HepG2 (cell line): Measurements from ENCODE around the gene CLEC2D. TPM values are rescaled to one million over a fixed set of nuclear protein-coding genes. Genes with fewer than 3 reads are reported as not detected.

Source experiments
- ATAC-seq: fragments of 200-7000 bp; cut with Tn5 transposase; 3 replicates; pipeline ENCODE4 v1.9.1; 2020; ENCODE audit warnings: mild to moderate bottlenecking, moderate library complexity
- BruUV-seq: library from RNA; stranded (reverse); fragments of 400-500 nt; replicated peaks from 2 replicates; lab custom pipeline; 2021; lab: Mats Ljungman, UMichigan
- CTCF ChIA-PET: fragments of 300-600 bp; formaldehyde crosslinking; extraction: SDS; loops from one replicate; lab custom pipeline; 2021; ENCODE audit warnings: low total read pairs, inconsistent platforms, low intra/inter-chr PET ratio; lab: Yijun Ruan, JAX
- POLR2A ChIA-PET: fragments of 350-600 bp; sonication (Branson Sonifier 250); formaldehyde crosslinking; loops from one replicate; lab custom pipeline; 2020; ENCODE audit warnings: antibody characterized with exemption, inconsistent platforms; lab: Yijun Ruan, JAX
- DNase-seq: peaks from one replicate; pipeline ENCODE4 v3.0.0-alpha.2; 2015; ENCODE audit warnings: low spot score
- FAIRE-seq: peaks from 3 replicates; lab custom pipeline; 2011; peaks lifted over from hg19 to GRCh38; lab: Jason Lieb, UNC
- H2AFZ ChIP-seq: one replicate; pipeline ENCODE4 v1.6.1; 2011; ENCODE audit warnings: low read length, inconsistent platforms
- H3K27ac ChIP-seq: fragments of 300-600 bp; 3 replicates; pipeline ENCODE4 v1.8.0; 2011; ENCODE audit warnings: mixed run types, mild to moderate bottlenecking, mixed read lengths, low read length, inconsistent platforms; ENCODE audit not compliant: insufficient read depth; ENCODE audit errors: extremely low read length
- H3K27me3 ChIP-seq, 2 experiments: fragments of 200-600 bp in 1 of 2; 2 replicates in 1 of 2; 3 replicates in 1 of 2; pipeline versions ENCODE4 v1.6.0 to v1.8.0; 2011; ENCODE audit warnings: low read length in 2 of 2, mild to moderate bottlenecking in 2 of 2, moderate library complexity in 2 of 2, inconsistent platforms in 1 of 2; ENCODE audit not compliant: insufficient read depth in 2 of 2, control insufficient read depth in 1 of 2
- H3K36me3 ChIP-seq, 2 experiments: fragments of 200-600 bp in 1 of 2; replicated peaks in 1 of 2; 2 replicates in 1 of 2; 3 replicates in 1 of 2; pipeline versions ENCODE4 v1.5.1 to v1.8.0; 2011; ENCODE audit warnings: low read length in 2 of 2, inconsistent platforms in 1 of 2; ENCODE audit not compliant: insufficient read depth in 2 of 2, control insufficient read depth in 1 of 2
- H3K4me1 ChIP-seq: 2 replicates; pipeline ENCODE4 v1.5.1; 2012; ENCODE audit warnings: low read length, inconsistent platforms; ENCODE audit not compliant: insufficient read depth
- H3K4me2 ChIP-seq: 2 replicates; pipeline ENCODE4 v1.6.0; 2011; ENCODE audit warnings: low read depth, low read length, inconsistent platforms
- H3K4me3 ChIP-seq, 3 experiments: fragments of 200-600 bp in 1 of 3; sonication (generic), shearing (Covaris generic) in 1 of 3; replicated peaks in 1 of 3; 2 replicates each; pipeline ENCODE4 v1.5.1; 2011 to 2016; ENCODE audit warnings: low read length in 3 of 3, inconsistent platforms in 2 of 3, low read depth in 2 of 3, mild to moderate bottlenecking in 2 of 3, control low read depth in 1 of 3, mixed read lengths in 1 of 3; ENCODE audit not compliant: insufficient read depth in 1 of 3
- H3K79me2 ChIP-seq: one replicate; pipeline ENCODE4 v1.6.1; 2011; ENCODE audit warnings: low read length, inconsistent platforms; ENCODE audit not compliant: insufficient read depth
- H3K9ac ChIP-seq: 2 replicates; pipeline ENCODE4 v1.6.0; 2011; ENCODE audit warnings: mild to moderate bottlenecking, low read depth, low read length, inconsistent platforms; ENCODE audit not compliant: insufficient read depth
- H3K9me3 ChIP-seq: 2 replicates; pipeline ENCODE4 v1.5.1; 2012; ENCODE audit warnings: mild to moderate bottlenecking, low read length
- H4K20me1 ChIP-seq: 2 replicates; pipeline ENCODE4 v1.6.0; 2011; ENCODE audit warnings: inconsistent platforms, mild to moderate bottlenecking, low read length, moderate library complexity; ENCODE audit not compliant: insufficient read depth
- BORCS8-MEF2B ChIP-seq: sonication (generic); formaldehyde crosslinking; IDR thresholded peaks from 2 replicates; pipeline ENCODE4 v1.8.0; 2022; ENCODE audit warnings: mild to moderate bottlenecking, missing genetic modification reagents
- CBX5 ChIP-seq: sonication (generic); formaldehyde crosslinking; IDR thresholded peaks from 2 replicates; pipeline ENCODE4 v1.4.0; 2020; ENCODE audit warnings: missing genetic modification reagents, borderline replicate concordance
- ZNF441 ChIP-seq: sonication (generic); formaldehyde crosslinking; IDR thresholded peaks from 2 replicates; pipeline ENCODE4 v1.7.0; 2021; ENCODE audit warnings: missing genetic modification reagents, borderline replicate concordance
- ZNF570 ChIP-seq: sonication (generic); formaldehyde crosslinking; IDR thresholded peaks from 2 replicates; pipeline ENCODE4 v1.4.0; 2020; ENCODE audit warnings: mild to moderate bottlenecking, missing genetic modification reagents, borderline replicate concordance
- ZNF652 ChIP-seq: IDR thresholded peaks from 2 replicates; pipeline ENCODE4 v1.6.1; 2016; ENCODE audit warnings: low read depth, borderline replicate concordance
- WGBS: methylation state at CpG from one replicate; pipeline ENCODE4 v1.1.6; 2017; ENCODE audit warnings: low lambda C conversion rate; 5-methylcytosine and 5-hydroxymethylcytosine counted together
- in situ Hi-C: cut with HindIII; loops from 2 replicates; pipeline ENCODE4 v1.10.0; 2017; ENCODE audit warnings: low pct_unique_long_range_greater_than_20kb; ENCODE audit not compliant: extremely low pct_ligation_motif_present
- intact Hi-C: fragments of 100-400 bp; cut with micrococcal nuclease; formaldehyde crosslinking; loops from one replicate; pipeline ENCODE4 v1.10.0; 2022; ENCODE audit not compliant: unreplicated experiment
- polyA plus RNA-seq, 8 experiments: library from polyadenylated mRNA; depleted of rRNA in 3 of 8; stranded (reverse) in 7 of 8; unstranded in 1 of 8; fragments of >200 nt; fragmentation: Illumina TruSeq in 4 of 8; extraction: Trizol in 4 of 8; gene quantifications; 2 replicates each; pipeline versions ENCODE4 v1.2.1 to v1.2.3, GENCODE V29; 2011 to 2016; ENCODE audit warnings: low read depth in 4 of 8, missing spikeins in 1 of 8, mixed read lengths in 1 of 8; ENCODE audit not compliant: insufficient read depth in 1 of 8
- total RNA-seq, 5 experiments: library from RNA; depleted of rRNA; stranded (reverse); fragments of >200 nt; fragmentation: Illumina TruSeq; extraction: Trizol; gene quantifications; 2 replicates each; pipeline ENCODE4 v1.2.3, GENCODE V29; 2016; ENCODE audit warnings: low read depth in 1 of 5
- TF ChIP-seq, protein P1 (sequence below): sonication (generic); formaldehyde crosslinking; IDR thresholded peaks from 2 replicates; pipeline ENCODE4 v1.4.0; 2020; ENCODE audit warnings: missing genetic modification reagents, borderline replicate concordance

Gene CLEC2D
- total and polyA plus RNA-seq, 2 of the 13 experiments (the other 11 are each of a cell fraction or from before 2014, with no cell fraction given), result 2.5 to 8.6 TPM

DNA sequence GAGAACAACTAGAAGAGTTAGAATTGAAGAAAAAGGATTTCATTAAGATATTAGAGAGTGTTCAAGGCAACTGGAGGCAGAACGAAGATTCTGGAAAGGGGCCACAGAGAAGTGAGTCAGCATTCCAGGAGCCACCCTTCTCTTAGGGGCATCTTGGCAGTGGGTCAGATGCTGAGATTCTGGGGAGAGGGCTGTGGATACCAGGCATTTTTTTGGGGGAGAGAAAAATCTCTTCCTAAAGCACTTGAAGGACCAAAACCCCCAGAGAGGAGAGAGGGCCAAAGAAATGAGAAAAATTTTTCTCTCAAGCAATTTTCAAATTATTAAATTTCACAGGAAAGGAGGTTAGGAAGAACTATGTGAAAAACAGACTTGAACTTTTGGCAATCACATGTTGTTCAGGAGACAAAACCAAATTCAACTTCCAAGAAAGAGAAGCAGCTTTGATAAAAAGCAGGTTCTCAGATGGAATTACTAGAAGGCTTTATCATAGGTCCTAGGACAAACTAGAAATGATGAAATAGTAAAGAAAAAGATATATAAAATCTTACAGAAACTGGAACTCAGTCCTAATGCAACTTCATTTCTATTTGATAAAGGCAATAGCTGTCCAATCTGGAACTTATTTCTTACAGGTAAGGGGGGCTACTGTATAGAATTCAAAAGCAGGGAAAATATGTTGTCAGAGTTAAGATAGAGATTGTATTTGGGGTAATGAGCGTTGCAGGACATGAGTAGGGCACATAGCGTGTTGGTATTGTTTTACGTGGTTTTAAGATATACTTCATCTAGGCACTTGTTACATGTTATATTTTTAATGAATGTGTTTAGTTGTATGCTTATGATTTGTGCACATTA is 1.1 kb upstream of the CLEC2D start:
- no peak overlapping the region for H3K4me3 ChIP-seq
- no peak overlapping the region for H3K9ac ChIP-seq
- H4K20me1 ChIP-seq, result no peaks in the 10 kb centered on the region
- CTCF ChIA-PET, result no interaction called here
- 98% methylated on average over 4 of the region's 4 CpGs for WGBS
- no peak overlapping the region for H2AFZ ChIP-seq
- in situ Hi-C loops, result no loop called here
- intact Hi-C loops, result no loop called here
- no TSS peak for BruUV-seq
- no peak overlapping the region for H3K27ac ChIP-seq
- H3K4me2 ChIP-seq, result no peak overlapping the region
- H3K9me3 ChIP-seq, result no peaks in the 10 kb centered on the region
- no peaks in the 10 kb centered on the region for H3K79me2 ChIP-seq
- no peak for ATAC-seq
- peaks cover 0 to 3% of the 10 kb centered on the region in 2 experiments; a peak in 1 of 5 replicates for H3K36me3 ChIP-seq
- TF ChIP-seq ZNF441 (CRISPR knock-in tag), result no peak
- no peak for TF ChIP-seq ZNF652
- no peak for TF ChIP-seq ZNF570 (CRISPR knock-in tag)
- TF ChIP-seq, protein P1, sequence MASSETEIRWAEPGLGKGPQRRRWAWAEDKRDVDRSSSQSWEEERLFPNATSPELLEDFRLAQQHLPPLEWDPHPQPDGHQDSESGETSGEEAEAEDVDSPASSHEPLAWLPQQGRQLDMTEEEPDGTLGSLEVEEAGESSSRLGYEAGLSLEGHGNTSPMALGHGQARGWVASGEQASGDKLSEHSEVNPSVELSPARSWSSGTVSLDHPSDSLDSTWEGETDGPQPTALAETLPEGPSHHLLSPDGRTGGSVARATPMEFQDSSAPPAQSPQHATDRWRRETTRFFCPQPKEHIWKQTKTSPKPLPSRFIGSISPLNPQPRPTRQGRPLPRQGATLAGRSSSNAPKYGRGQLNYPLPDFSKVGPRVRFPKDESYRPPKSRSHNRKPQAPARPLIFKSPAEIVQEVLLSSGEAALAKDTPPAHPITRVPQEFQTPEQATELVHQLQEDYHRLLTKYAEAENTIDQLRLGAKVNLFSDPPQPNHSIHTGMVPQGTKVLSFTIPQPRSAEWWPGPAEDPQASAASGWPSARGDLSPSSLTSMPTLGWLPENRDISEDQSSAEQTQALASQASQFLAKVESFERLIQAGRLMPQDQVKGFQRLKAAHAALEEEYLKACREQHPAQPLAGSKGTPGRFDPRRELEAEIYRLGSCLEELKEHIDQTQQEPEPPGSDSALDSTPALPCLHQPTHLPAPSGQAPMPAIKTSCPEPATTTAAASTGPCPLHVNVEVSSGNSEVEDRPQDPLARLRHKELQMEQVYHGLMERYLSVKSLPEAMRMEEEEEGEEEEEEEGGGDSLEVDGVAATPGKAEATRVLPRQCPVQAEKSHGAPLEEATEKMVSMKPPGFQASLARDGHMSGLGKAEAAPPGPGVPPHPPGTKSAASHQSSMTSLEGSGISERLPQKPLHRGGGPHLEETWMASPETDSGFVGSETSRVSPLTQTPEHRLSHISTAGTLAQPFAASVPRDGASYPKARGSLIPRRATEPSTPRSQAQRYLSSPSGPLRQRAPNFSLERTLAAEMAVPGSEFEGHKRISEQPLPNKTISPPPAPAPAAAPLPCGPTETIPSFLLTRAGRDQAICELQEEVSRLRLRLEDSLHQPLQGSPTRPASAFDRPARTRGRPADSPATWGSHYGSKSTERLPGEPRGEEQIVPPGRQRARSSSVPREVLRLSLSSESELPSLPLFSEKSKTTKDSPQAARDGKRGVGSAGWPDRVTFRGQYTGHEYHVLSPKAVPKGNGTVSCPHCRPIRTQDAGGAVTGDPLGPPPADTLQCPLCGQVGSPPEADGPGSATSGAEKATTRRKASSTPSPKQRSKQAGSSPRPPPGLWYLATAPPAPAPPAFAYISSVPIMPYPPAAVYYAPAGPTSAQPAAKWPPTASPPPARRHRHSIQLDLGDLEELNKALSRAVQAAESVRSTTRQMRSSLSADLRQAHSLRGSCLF (CRISPR knock-in tag), result no peak
- no peak for TF ChIP-seq CBX5
- no peak for TF ChIP-seq BORCS8-MEF2B (CRISPR knock-in tag)
- POLR2A ChIA-PET, result no interaction called here
- DNase-seq, result no peak
- no peaks in the 10 kb centered on the region for H3K27me3 ChIP-seq
- FAIRE-seq, result no peak
- H3K4me1 ChIP-seq, result peaks cover 7% of the 10 kb centered on the region
